HCT116 (cell line): Measurements from ENCODE around the gene CNN3. TPM values are rescaled to one million over a fixed set of nuclear protein-coding genes. Genes with fewer than 3 reads are reported as not detected.

Experiments used
- ATAC-seq: fragments of 200-7000 bp; cut with Tn5 transposase; 2 replicates; pipeline ENCODE4 v1.9.1; 2020; ENCODE audit warnings: mild to moderate bottlenecking, moderate library complexity
- BruUV-seq: library from RNA; stranded (reverse); fragments of 400-500 nt; replicated peaks from 2 replicates; lab custom pipeline; 2021; lab: Mats Ljungman, UMichigan
- CTCF ChIA-PET: fragments of 300-600 bp; sonication (Branson Sonifier 250); formaldehyde crosslinking; loops from one replicate; lab custom pipeline; 2021; ENCODE audit warnings: antibody characterized with exemption; lab: Charles Lee
- POLR2A ChIA-PET: fragments of 300-600, 350-600 bp; sonication (Branson Sonifier 250); formaldehyde crosslinking; loops from one replicate; lab custom pipeline; 2021; ENCODE audit warnings: antibody characterized with exemption; lab: Charles Lee
- RAD21 ChIA-PET, 2 experiments: fragments of 300-600 bp; sonication (Branson Sonifier 250); formaldehyde crosslinking; loops; one replicate each; lab custom pipeline; 2023; ENCODE audit warnings: low total read pairs in 2 of 2; ENCODE audit not compliant: uncharacterized antibody in 2 of 2, unreplicated experiment in 2 of 2, low non-redundant PET in 1 of 2; lab: Charles Lee
- DNase-seq: peaks from one replicate; pipeline ENCODE4 v3.0.0-alpha.2; 2010; ENCODE audit warnings: low read depth, low spot score
- H2AFZ ChIP-seq: fragments of 200-600 bp; shearing (Covaris generic), sonication (generic); 2 replicates; pipeline ENCODE4 v1.6.1; 2017; ENCODE audit warnings: low read depth, mixed run types, mixed read lengths, antibody characterized with exemption, low read length; ENCODE audit not compliant: poor library complexity, severe bottlenecking
- H3K27ac ChIP-seq: 2 replicates; pipeline ENCODE4 v1.5.1; 2012; ENCODE audit warnings: low read depth, low read length
- H3K27me3 ChIP-seq: fragments of 200-600 bp; sonication (generic); 2 replicates; pipeline ENCODE4 v1.6.1; 2016; ENCODE audit warnings: mixed run types, low read length, mixed read lengths; ENCODE audit not compliant: insufficient read depth
- H3K36me3 ChIP-seq, 2 experiments: fragments of 200-500 bp in 1 of 2; fragments of 200-600 bp in 1 of 2; sonication (Bioruptor generic) in 1 of 2; sonication (generic) in 1 of 2; 2 replicates each; pipeline versions ENCODE4 v1.5.1 to v1.6.1; 2014 to 2016; ENCODE audit warnings: low read length in 2 of 2, inconsistent platforms in 1 of 2, mixed read lengths in 1 of 2, mixed run types in 1 of 2; ENCODE audit not compliant: insufficient read depth in 2 of 2, control insufficient read depth in 1 of 2
- H3K4me1 ChIP-seq, 2 experiments: fragments of 200-600 bp in 1 of 2; sonication (generic) in 1 of 2; 2 replicates each; pipeline versions ENCODE4 v1.5.1 to v1.6.1; 2012 to 2017; ENCODE audit warnings: low read length in 2 of 2, inconsistent platforms in 1 of 2, mild to moderate bottlenecking in 1 of 2, mixed read lengths in 1 of 2, mixed run types in 1 of 2, moderate library complexity in 1 of 2; ENCODE audit not compliant: insufficient read depth in 2 of 2, control insufficient read depth in 1 of 2
- H3K4me2 ChIP-seq: fragments of 200-600 bp; sonication (generic); 2 replicates; pipeline ENCODE4 v1.6.1; 2017; ENCODE audit warnings: mixed run types, low read length, mixed read lengths
- H3K4me3 ChIP-seq, 2 experiments: fragments of 200-600 bp in 1 of 2; sonication (generic) in 1 of 2; replicated peaks in 1 of 2; 2 replicates each; pipeline ENCODE4 v1.5.1; 2011 to 2016; ENCODE audit warnings: low read length in 2 of 2, control low read depth in 1 of 2, low read depth in 1 of 2, mild to moderate bottlenecking in 1 of 2, mixed read lengths in 1 of 2, mixed run types in 1 of 2
- H3K79me2 ChIP-seq: fragments of 200-600 bp; sonication (generic); 2 replicates; pipeline ENCODE4 v1.6.1; 2017; ENCODE audit warnings: mild to moderate bottlenecking, mixed run types, low read length, moderate library complexity, mixed read lengths; ENCODE audit not compliant: insufficient read depth
- H3K9ac ChIP-seq: fragments of 200-600 bp; sonication (generic); 2 replicates; pipeline ENCODE4 v1.6.1; 2016; ENCODE audit warnings: low read length, mixed read lengths
- H3K9me2 ChIP-seq: fragments of 200-600 bp; sonication (generic), shearing (Covaris generic); 2 replicates; pipeline ENCODE4 v1.6.1; 2017; ENCODE audit warnings: mixed run types, mild to moderate bottlenecking, moderate library complexity; ENCODE audit not compliant: insufficient read depth
- H3K9me3 ChIP-seq, 2 experiments: fragments of 200-500 bp in 1 of 2; fragments of 200-600 bp in 1 of 2; sonication (Bioruptor generic) in 1 of 2; sonication (generic) in 1 of 2; 2 replicates each; pipeline ENCODE4 v1.6.1; 2014 to 2017; ENCODE audit warnings: low read length in 2 of 2, mixed read lengths in 2 of 2, inconsistent platforms in 1 of 2, low read depth in 1 of 2, mild to moderate bottlenecking in 1 of 2, mixed run types in 1 of 2, moderate library complexity in 1 of 2; ENCODE audit not compliant: control insufficient read depth in 1 of 2, insufficient read depth in 1 of 2
- H4K20me1 ChIP-seq: fragments of 200-600 bp; sonication (generic), shearing (Covaris generic); 2 replicates; pipeline ENCODE4 v1.6.1; 2017; ENCODE audit warnings: mixed run types, mild to moderate bottlenecking, moderate library complexity; ENCODE audit not compliant: insufficient read depth
- ATF3 ChIP-seq: IDR thresholded peaks from 2 replicates; pipeline ENCODE4 v1.6.1; 2012
- CBX3 ChIP-seq: IDR thresholded peaks from 2 replicates; pipeline ENCODE4 v1.6.1; 2012; ENCODE audit warnings: low read depth
- CEBPB ChIP-seq: IDR thresholded peaks from 2 replicates; pipeline ENCODE4 v1.6.1; 2012; ENCODE audit warnings: low read depth
- CTCF ChIP-seq, 3 experiments: fragments of 200-600 bp in 1 of 3; sonication (generic) in 1 of 3; IDR thresholded peaks in 2 of 3; conservative IDR thresholded peaks in 1 of 3; 2 replicates each; pipeline ENCODE4 v1.5.1; 2012 to 2017; ENCODE audit warnings: low read depth in 2 of 3, low read length in 2 of 3, antibody characterized with exemption in 1 of 3, borderline replicate concordance in 1 of 3, control low read depth in 1 of 3, mild to moderate bottlenecking in 1 of 3, mixed read lengths in 1 of 3, mixed run types in 1 of 3, moderate library complexity in 1 of 3; ENCODE audit not compliant: insufficient read depth in 1 of 3
- ELF1 ChIP-seq: IDR thresholded peaks from 2 replicates; pipeline ENCODE4 v1.6.1; 2012; ENCODE audit warnings: low read depth, borderline replicate concordance
- EZH2 ChIP-seq: fragments of 200-600 bp; sonication (generic); IDR thresholded peaks from 2 replicates; pipeline ENCODE4 v1.6.1; 2017; ENCODE audit warnings: antibody characterized with exemption, mixed run types
- EZH2phosphoT487 ChIP-seq: fragments of 200-600 bp; IDR thresholded peaks from 2 replicates; pipeline ENCODE4 v1.6.1; 2018; ENCODE audit warnings: antibody characterized with exemption, borderline replicate concordance
- FOSL1 ChIP-seq: IDR thresholded peaks from 2 replicates; pipeline ENCODE4 v1.6.1; 2012; ENCODE audit warnings: low read depth
- JUND ChIP-seq: IDR thresholded peaks from 2 replicates; pipeline ENCODE4 v1.6.1; 2012
- MAX ChIP-seq: IDR thresholded peaks from 2 replicates; pipeline ENCODE4 v1.6.1; 2012
- POLR2A ChIP-seq: IDR thresholded peaks from 2 replicates; pipeline ENCODE4 v1.7.0; 2011; ENCODE audit warnings: borderline replicate concordance; ENCODE audit not compliant: insufficient read depth, insufficient read length; ENCODE audit errors: extremely low read depth
- POLR2AphosphoS5 ChIP-seq: IDR thresholded peaks from 2 replicates; pipeline ENCODE4 v1.6.1; 2011; ENCODE audit warnings: mild to moderate bottlenecking, low read depth, low read length, moderate library complexity
- SIN3A ChIP-seq: IDR thresholded peaks from 2 replicates; pipeline ENCODE4 v1.6.1; 2012; ENCODE audit warnings: low read depth
- SP1 ChIP-seq: IDR thresholded peaks from 2 replicates; pipeline ENCODE4 v1.6.1; 2012; ENCODE audit warnings: low read depth
- YY1 ChIP-seq: IDR thresholded peaks from 2 replicates; pipeline ENCODE4 v1.6.1; 2011; ENCODE audit warnings: low read length, low read depth, moderate library complexity, mild to moderate bottlenecking; ENCODE audit not compliant: insufficient replicate concordance; ENCODE audit errors: extremely low read depth
- ZNF274 ChIP-seq: fragments of 200-500 bp; sonication (Bioruptor generic); IDR thresholded peaks from 2 replicates; pipeline ENCODE4 v1.6.1; 2014; ENCODE audit warnings: mild to moderate bottlenecking, low read depth, low read length, inconsistent platforms
- intact Hi-C: fragments of 100-400 bp; cut with micrococcal nuclease; formaldehyde crosslinking; loops from 2 replicates; pipeline ENCODE4 v1.10.0; 2022
- total RNA-seq: library from RNA; stranded (reverse); gene quantifications from one replicate; pipeline ENCODE4 v1.2.1, GENCODE V29; 2021; ENCODE audit not compliant: unreplicated experiment

The CNN3 gene
- total RNA-seq, 1 experiment from 2014 or later = 109 TPM

- H3K27ac ChIP-seq = no peak overlapping the region
Observed at GRCh38 chr1:94883691-94884090, 43.2 kb downstream of the CNN3 start.

More at GRCh38 chr1:94883691-94884090, 43.2 kb downstream of the CNN3 start:
- TF ChIP-seq ATF3 (no peak), CBX3 (no peak), EZH2phosphoT487 (no peak), POLR2A (no peak), FOSL1 (no peak), YY1 (no peak), MAX (no peak), SP1 (no peak), EZH2 (no peak), ZNF274 (no peak), ELF1 (no peak), CEBPB (no peak), JUND (no peak), SIN3A (no peak), POLR2AphosphoS5 (no peak), CTCF (IDR thresholded peaks at IDR 0.05 in 2 of 3, conservative IDR thresholded peaks at IDR 0.05 in 1 of 3; ENCODE audit: borderline replicate concordance in 1 of 3, insufficient read depth in 1 of 3, low read depth in 2 of 3, low read length in 2 of 3) (no peak)
- RAD21 ChIA-PET = no interaction called here
- Histone ChIP-seq H3K4me2 (no peak overlapping the region), H2AFZ (no peak overlapping the region), H3K4me3 (no peak overlapping the region), H3K36me3 (no peaks in the 10 kb centered on the region), H3K9me3 (no peaks in the 10 kb centered on the region), H4K20me1 (no peaks in the 10 kb centered on the region), H3K4me1 (0 out of 4 replicates have a peak, but pooled peaks cover 0 to 3% of the 10 kb centered on the region in 2 experiments), H3K9me2 (no peaks in the 10 kb centered on the region), H3K9ac (no peak overlapping the region), H3K27me3 (no peaks in the 10 kb centered on the region), H3K79me2 (no peaks in the 10 kb centered on the region)
- ATAC-seq = no peak
- CTCF ChIA-PET = no interaction called here
- BruUV-seq = no TSS peak
- POLR2A ChIA-PET = no interaction called here
- intact Hi-C loops = no loop called here
- DNase-seq = no peak
